ENCODE results near the gene USF3.

GRCh38 chr3:113620091-113620490, 76.4 kb downstream of the USF3 start:
- TF ChIP-seq EZH2phosphoT487 (IDR thresholded peaks at IDR 0.05; ENCODE audit: borderline replicate concordance): no peak
- TF ChIP-seq CTCF (conservative IDR thresholded peaks at IDR 0.05; ENCODE audit: low read length): no peak
